Epithelial cell of umbilical artery (primary cell): ENCODE data around the gene NDUFB6. TPM values are rescaled to one million over a fixed set of nuclear protein-coding genes. Genes with fewer than 3 reads are reported as not detected.

Source experiments
- total RNA-seq: library from RNA; depleted of rRNA; stranded (reverse); fragments of >200 nt; gene quantifications from 2 replicates; pipeline ENCODE4 v1.2.3, GENCODE V29; 2014

Gene NDUFB6
- total RNA-seq: 53.5 and 54.2 TPM in 2 replicates

GRCh38 chr9:32572900-32573523 lies at the start of gene NDUFB6:
Gene NDUFB6, minus strand, starts transcription at chr9:32573159. Its CDS starts 99 bp downstream, at chr9:32573060.

GRCh38 chr9:32552172-32552872 lies 20.6 kb downstream of the NDUFB6 start, which contains the start of the genes SMIM27 and TOPORS:
Gene SMIM27, plus strand, starts transcription at chr9:32552327. Its CDS starts 108 bp downstream, at chr9:32552435.
Gene TOPORS, minus strand, starts transcription at chr9:32552586. Its CDS starts 150 bp downstream, at chr9:32552436.

GRCh38 chr9:32526041-32526706 lies 46.8 kb downstream of the NDUFB6 start, which contains the start of gene RIGI:
Gene RIGI, minus strand, starts transcription at chr9:32526196. Its CDS starts 30 bp downstream, at chr9:32526166.

Other genes with a start within 250 kb of the NDUFB6 start
- gene ACO1, start 188.5 kb downstream of the NDUFB6 start, total RNA-seq: 34.4 and 48.0 TPM in 2 replicates
- 20.1 and 128 TPM in 2 replicates for gene RIGI, start 47.0 kb downstream of the NDUFB6 start, total RNA-seq
- 1.4 and 3.2 TPM in 2 replicates for gene SMIM27, start 20.8 kb downstream of the NDUFB6 start, total RNA-seq
- 35.1 and 43.2 TPM in 2 replicates for gene TOPORS, start 20.6 kb downstream of the NDUFB6 start, total RNA-seq
- gene TAF1L, start 62.5 kb upstream of the NDUFB6 start, total RNA-seq: under 0.01 TPM in 1 of 2 replicates, not detected in the other
- not detected in 2 replicates for gene TMEM215, start 210.4 kb upstream of the NDUFB6 start, total RNA-seq